Tibial artery (tissue), 4 donors: Measurements from ENCODE around the gene CSNK1D.

ENCODE experiments used
- DNase-seq, 2 donors: peaks; one replicate each; pipeline ENCODE4 v3.0.0-alpha.2; 2019
- H3K27ac ChIP-seq, 2 donors: fragments of 200-600 bp; sonication (generic) in 1 of 2; 1 replicate in 1 of 2; 2 replicates in 1 of 2; pipeline ENCODE4 v1.5.1; 2018 to 2019; ENCODE audit warnings: mild to moderate bottlenecking in 1 of 2
- H3K27me3 ChIP-seq, 2 donors: fragments of 200-600 bp; sonication (generic) in 1 of 2; one replicate each; pipeline versions ENCODE4 v1.5.1 to v1.6.0; 2016 to 2019
- H3K36me3 ChIP-seq, 3 donors: fragments of 200-600 bp; sonication (generic) in 2 of 3; one replicate each; pipeline ENCODE4 v1.5.1; 2016 to 2019; ENCODE audit warnings: mild to moderate bottlenecking in 2 of 3
- H3K4me1 ChIP-seq, 4 donors: fragments of 200-600 bp; sonication (generic) in 2 of 4; 1 replicate in 3 of 4; 2 replicates in 1 of 4; pipeline ENCODE4 v1.5.1; 2016 to 2019
- H3K4me3 ChIP-seq, 2 donors: fragments of 200-600 bp; sonication (generic) in 1 of 2; 1 replicate in 1 of 2; 2 replicates in 1 of 2; pipeline ENCODE4 v1.5.1; 2018 to 2019; ENCODE audit warnings: mild to moderate bottlenecking in 2 of 2
- H3K9me3 ChIP-seq, 3 donors: fragments of 200-600 bp; sonication (generic) in 1 of 3; one replicate each; pipeline ENCODE4 v1.5.1; 2016 to 2019
- intact Hi-C: fragments of 100-400 bp; cut with DNase I; formaldehyde crosslinking; loops from one replicate; pipeline ENCODE4 v1.15.0; 2023; ENCODE audit warnings: low total_unique reads
- TF ChIP-seq, protein P1 (sequence below), 2 experiments: fragments of 200-600 bp in 1 of 2; fragments of 450-650 bp in 1 of 2; IDR thresholded peaks; one replicate each; pipeline ENCODE4 v1.5.1; 2017 to 2019; ENCODE audit warnings: antibody characterized with exemption in 2 of 2, mild to moderate bottlenecking in 1 of 2, moderate library complexity in 1 of 2

Gene CSNK1D

GRCh38 chr17:82246365-82247181 lies 26.9 kb downstream of the CSNK1D start:
- H3K27me3 ChIP-seq, result no peaks in the 10 kb centered on the region
- TF ChIP-seq, protein P1, sequence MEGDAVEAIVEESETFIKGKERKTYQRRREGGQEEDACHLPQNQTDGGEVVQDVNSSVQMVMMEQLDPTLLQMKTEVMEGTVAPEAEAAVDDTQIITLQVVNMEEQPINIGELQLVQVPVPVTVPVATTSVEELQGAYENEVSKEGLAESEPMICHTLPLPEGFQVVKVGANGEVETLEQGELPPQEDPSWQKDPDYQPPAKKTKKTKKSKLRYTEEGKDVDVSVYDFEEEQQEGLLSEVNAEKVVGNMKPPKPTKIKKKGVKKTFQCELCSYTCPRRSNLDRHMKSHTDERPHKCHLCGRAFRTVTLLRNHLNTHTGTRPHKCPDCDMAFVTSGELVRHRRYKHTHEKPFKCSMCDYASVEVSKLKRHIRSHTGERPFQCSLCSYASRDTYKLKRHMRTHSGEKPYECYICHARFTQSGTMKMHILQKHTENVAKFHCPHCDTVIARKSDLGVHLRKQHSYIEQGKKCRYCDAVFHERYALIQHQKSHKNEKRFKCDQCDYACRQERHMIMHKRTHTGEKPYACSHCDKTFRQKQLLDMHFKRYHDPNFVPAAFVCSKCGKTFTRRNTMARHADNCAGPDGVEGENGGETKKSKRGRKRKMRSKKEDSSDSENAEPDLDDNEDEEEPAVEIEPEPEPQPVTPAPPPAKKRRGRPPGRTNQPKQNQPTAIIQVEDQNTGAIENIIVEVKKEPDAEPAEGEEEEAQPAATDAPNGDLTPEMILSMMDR (IDR thresholded peaks at IDR 0.05), result no peak
- H3K36me3 ChIP-seq, result peaks cover 73 to 88% (median 77%) of the 10 kb centered on the region in 3 donors
- H3K9me3 ChIP-seq, result no peaks in the 10 kb centered on the region
- DNase-seq, result no peak
- peaks cover 6 to 45% (median 38%) of the 10 kb centered on the region in 4 donors for H3K4me1 ChIP-seq
- H3K4me3 ChIP-seq, result no peak overlapping the region
- intact Hi-C loops, result loop anchor here (10.0 kb wide), 1 partner anchor 48 kb away; no protein-coding TSS in a partner anchor
- H3K27ac ChIP-seq, result peak overlapping the region; percentile 59 to 74

GRCh38 chr17:82246040-82246364 lies 27.5 kb downstream of the CSNK1D start:
- Histone ChIP-seq H3K27me3 (no peaks in the 10 kb centered on the region), H3K27ac (peak overlapping the region; percentile 59 to 74), H3K4me3 (no peak overlapping the region), H3K36me3 (peaks cover 67 to 82% (median 71%) of the 10 kb centered on the region in 3 donors), H3K9me3 (no peaks in the 10 kb centered on the region), H3K4me1 (peaks cover 12 to 51% (median 43%) of the 10 kb centered on the region in 4 donors)
- TF ChIP-seq, protein P1 (IDR thresholded peaks at IDR 0.05), result no peak
- no peak for DNase-seq
- intact Hi-C loops, result loop anchor here (10.0 kb wide), 1 partner anchor 49 kb away; no protein-coding TSS in a partner anchor

DNA sequence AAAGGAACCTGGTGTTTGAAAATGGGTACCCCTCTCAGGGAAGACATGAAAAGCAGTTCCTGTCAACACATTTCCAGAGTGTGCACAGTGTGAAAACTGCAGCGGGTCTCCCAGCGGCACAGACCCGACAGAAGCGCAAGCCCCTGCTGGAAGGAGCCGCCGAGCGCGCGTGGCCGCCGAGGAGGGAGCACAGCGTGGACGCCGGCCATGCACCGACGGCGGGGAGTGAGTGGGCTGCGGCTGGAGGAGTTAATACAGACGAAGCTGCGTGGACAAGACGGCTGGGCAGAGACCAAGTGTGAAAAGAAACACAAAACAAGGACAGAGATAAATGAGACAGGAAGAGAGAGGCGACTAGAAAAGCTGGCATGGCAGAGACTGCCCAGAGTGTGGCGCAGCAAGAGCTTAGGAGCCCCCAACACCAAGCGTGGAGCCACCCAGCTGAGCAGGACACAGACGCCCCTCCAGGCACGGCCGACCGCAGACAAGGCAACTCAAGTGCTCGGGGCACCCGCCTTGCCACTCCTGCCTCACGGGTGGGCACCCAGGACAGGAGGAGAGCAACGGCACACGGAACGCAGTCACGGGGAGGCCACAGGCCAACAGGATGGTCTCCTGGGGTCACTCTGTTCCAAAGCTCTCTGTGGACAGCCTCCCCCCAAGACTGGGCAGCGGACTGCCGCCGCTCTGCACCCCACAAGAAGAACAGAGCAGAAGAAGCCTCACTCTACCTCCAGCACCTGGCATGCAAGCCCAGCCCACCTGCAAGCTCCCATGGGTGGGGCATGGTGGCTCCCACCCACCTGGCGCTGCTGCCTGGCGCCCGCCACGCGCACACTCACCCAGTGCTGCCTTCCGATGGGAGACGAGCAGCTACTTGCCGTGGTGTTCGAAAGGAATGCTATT lies 28.1 kb downstream of the CSNK1D start:
- no peaks in the 10 kb centered on the region for H3K27me3 ChIP-seq
- no peaks in the 10 kb centered on the region for H3K9me3 ChIP-seq
- H3K36me3 ChIP-seq, result peaks cover 61 to 76% (median 65%) of the 10 kb centered on the region in 3 donors
- H3K27ac ChIP-seq, result peak overlapping the region in 1 of 2 donors; percentile 74
- intact Hi-C loops, result loop anchor here (10.0 kb wide), 1 partner anchor 49 kb away; no protein-coding TSS in a partner anchor
- H3K4me1 ChIP-seq, result peaks cover 18 to 54% (median 50%) of the 10 kb centered on the region in 4 donors
- no peak for DNase-seq
- TF ChIP-seq, protein P1 (IDR thresholded peaks at IDR 0.05), result no peak
- H3K4me3 ChIP-seq, result no peak overlapping the region

DNA sequence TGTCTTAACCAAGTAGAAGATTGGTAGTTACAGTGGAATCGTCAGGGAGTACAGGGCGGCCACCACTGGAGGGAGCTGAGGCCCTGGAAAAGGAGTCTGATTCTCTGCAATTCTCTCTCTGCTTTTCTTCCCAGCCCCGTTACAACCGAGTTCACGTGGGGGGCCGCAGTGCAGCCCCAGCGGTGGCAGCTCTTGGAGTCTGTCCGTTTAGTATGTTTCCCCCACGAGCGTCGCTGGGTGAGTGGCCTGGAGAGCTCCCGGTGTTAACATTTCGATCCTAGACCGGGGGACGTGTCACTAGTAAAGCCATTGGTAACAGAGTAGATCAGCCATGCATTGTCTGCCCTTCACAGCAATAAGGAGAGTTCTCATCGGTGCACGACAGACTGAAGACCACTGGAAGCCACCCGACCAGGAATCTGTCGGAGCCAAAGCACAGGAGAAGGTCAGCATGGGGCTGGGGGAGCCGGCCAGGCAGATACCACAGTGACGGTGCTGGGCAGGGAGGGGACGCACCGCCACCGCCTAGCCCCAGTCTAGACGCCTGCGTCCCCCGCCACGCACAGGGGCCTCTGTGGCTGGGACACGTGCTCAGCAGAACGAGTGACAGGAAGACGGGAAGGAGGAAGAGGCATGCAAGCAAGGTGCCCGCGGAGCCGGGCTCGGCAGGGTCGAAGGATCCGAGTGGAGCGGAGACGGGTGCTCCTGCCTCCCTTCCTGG lies 28.9 kb downstream of the CSNK1D start:
- DNase-seq, result no peak
- no peaks in the 10 kb centered on the region for H3K9me3 ChIP-seq
- no peaks in the 10 kb centered on the region for H3K27me3 ChIP-seq
- TF ChIP-seq, protein P1 (IDR thresholded peaks at IDR 0.05), result peak; percentile 39 to 42
- H3K36me3 ChIP-seq, result peaks cover 53 to 68% (median 57%) of the 10 kb centered on the region in 3 donors
- intact Hi-C loops, result loop anchor here (10.0 kb wide), 1 partner anchor 50 kb away; no protein-coding TSS in a partner anchor
- no peak overlapping the region for H3K4me3 ChIP-seq
- no peak overlapping the region for H3K27ac ChIP-seq
- H3K4me1 ChIP-seq, result peaks cover 20 to 63% (median 58%) of the 10 kb centered on the region in 4 donors
